ENCODE data around the gene XIRP1.

- TF ChIP-seq CTCF (IDR thresholded peaks at IDR 0.05), result no peak
- TF ChIP-seq POLR2A (IDR thresholded peaks at IDR 0.05), result no peak
Measured at GRCh38 chr3:39149498-39150147, 42.8 kb downstream of the XIRP1 start.
